HEK293 (cell line): ENCODE data around the gene LSM2.

ENCODE experiments used
- CTCF ChIA-PET: fragments of 350-600 bp; formaldehyde crosslinking; extraction: SDS; loops from one replicate; lab custom pipeline; 2021; ENCODE audit warnings: antibody characterized with exemption; lab: Yijun Ruan, JAX
- POLR2A ChIA-PET: fragments of 300-600 bp; formaldehyde crosslinking; extraction: SDS; loops from one replicate; lab custom pipeline; 2020; ENCODE audit warnings: antibody characterized with exemption, inconsistent platforms; lab: Yijun Ruan, JAX
- H3K27ac ChIP-seq: fragments of 200-500 bp; sonication (Bioruptor generic); 2 replicates; pipeline ENCODE4 v1.5.1; 2014; ENCODE audit warnings: low read depth, low read length, control low read depth, inconsistent platforms; ENCODE audit errors: extremely low read depth
- H3K36me3 ChIP-seq, 2 experiments: fragments of 200-500 bp in 1 of 2; sonication (Bioruptor generic) in 1 of 2; 1 replicate in 1 of 2; 2 replicates in 1 of 2; pipeline ENCODE4 v1.5.1; 2014 to 2017; ENCODE audit warnings: inconsistent platforms in 2 of 2, low read length in 2 of 2; ENCODE audit not compliant: control insufficient read depth in 2 of 2, insufficient read depth in 1 of 2
- H3K4me1 ChIP-seq: fragments of 200-500 bp; sonication (Bioruptor generic); 2 replicates; pipeline ENCODE4 v1.5.1; 2014; ENCODE audit warnings: mild to moderate bottlenecking, low read length, inconsistent platforms; ENCODE audit not compliant: control insufficient read depth, insufficient read depth
- H3K4me3 ChIP-seq: 2 replicates; pipeline ENCODE4 v1.5.1; 2011; ENCODE audit warnings: low read depth, mild to moderate bottlenecking, control low read depth, low read length, moderate library complexity
- H3K9me3 ChIP-seq: fragments of 200-500 bp; sonication (Bioruptor generic); 2 replicates; pipeline ENCODE4 v1.5.1; 2014; ENCODE audit warnings: low read depth, low read length, inconsistent platforms; ENCODE audit not compliant: control insufficient read depth, insufficient read depth
- HOXD13 ChIP-seq: sonication (generic); formaldehyde crosslinking; IDR thresholded peaks from 2 replicates; pipeline ENCODE4 v1.8.0; 2022; ENCODE audit warnings: missing genetic modification reagents, borderline replicate concordance
- KLF16 ChIP-seq: fragments of 450-650 bp; formaldehyde crosslinking; IDR thresholded peaks from 2 replicates; pipeline ENCODE4 v1.5.1; 2017; ENCODE audit warnings: missing biosample characterization, missing genetic modification characterization
- PRDM6 ChIP-seq: fragments of 450-650 bp; formaldehyde crosslinking; IDR thresholded peaks from 2 replicates; pipeline ENCODE4 v1.5.1; 2017; ENCODE audit warnings: missing biosample characterization, missing genetic modification characterization
- TCF7L2 ChIP-seq: IDR thresholded peaks from 2 replicates; pipeline ENCODE4 v1.6.1; 2011; ENCODE audit warnings: low read depth, mild to moderate bottlenecking, inconsistent platforms, low read length, moderate library complexity, borderline replicate concordance
- ZBTB1 ChIP-seq: fragments of 450-650 bp; formaldehyde crosslinking; IDR thresholded peaks from 2 replicates; pipeline ENCODE4 v1.5.1; 2016; ENCODE audit warnings: missing biosample characterization, missing genetic modification characterization
- ZBTB17 ChIP-seq: fragments of 450-650 bp; formaldehyde crosslinking; IDR thresholded peaks from 2 replicates; pipeline ENCODE4 v1.5.1; 2016; ENCODE audit warnings: missing biosample characterization, missing genetic modification characterization
- ZBTB20 ChIP-seq: fragments of 450-650 bp; formaldehyde crosslinking; IDR thresholded peaks from 2 replicates; pipeline ENCODE4 v1.5.1; 2016; ENCODE audit warnings: missing biosample characterization, missing genetic modification characterization
- ZFP69B ChIP-seq: fragments of 450-650 bp; formaldehyde crosslinking; IDR thresholded peaks from 2 replicates; pipeline ENCODE4 v1.5.1; 2016; ENCODE audit warnings: missing biosample characterization, missing genetic modification characterization
- ZNF280D ChIP-seq: fragments of 450-650 bp; formaldehyde crosslinking; IDR thresholded peaks from 2 replicates; pipeline ENCODE4 v1.5.1; 2016; ENCODE audit warnings: missing biosample characterization, missing genetic modification characterization
- ZNF341 ChIP-seq: fragments of 450-650 bp; formaldehyde crosslinking; IDR thresholded peaks from 2 replicates; pipeline ENCODE4; 2016; ENCODE audit warnings: low read depth, missing biosample characterization, missing genetic modification characterization
- ZNF366 ChIP-seq: fragments of 450-650 bp; formaldehyde crosslinking; conservative IDR thresholded peaks from 2 replicates; pipeline ENCODE4 v1.5.1; 2016; ENCODE audit warnings: missing biosample characterization, missing genetic modification characterization
- ZNF398 ChIP-seq: fragments of 450-650 bp; formaldehyde crosslinking; IDR thresholded peaks from 2 replicates; pipeline ENCODE4 v1.5.1; 2017; ENCODE audit warnings: missing biosample characterization, missing genetic modification characterization
- ZNF514 ChIP-seq: fragments of 450-650 bp; formaldehyde crosslinking; IDR thresholded peaks from 2 replicates; pipeline ENCODE4 v1.5.1; 2016; ENCODE audit warnings: missing biosample characterization, missing genetic modification characterization
- ZNF555 ChIP-seq: fragments of 450-650 bp; formaldehyde crosslinking; conservative IDR thresholded peaks from 2 replicates; pipeline ENCODE4 v1.5.1; 2017; ENCODE audit warnings: missing biosample characterization, mild to moderate bottlenecking, missing genetic modification characterization, inconsistent platforms
- ZNF558 ChIP-seq: fragments of 450-650 bp; formaldehyde crosslinking; IDR thresholded peaks from 2 replicates; pipeline ENCODE4 v1.5.1; 2016; ENCODE audit warnings: missing biosample characterization, missing genetic modification characterization
- ZNF560 ChIP-seq: fragments of 450-650 bp; formaldehyde crosslinking; IDR thresholded peaks from 2 replicates; pipeline ENCODE4 v1.5.1; 2017; ENCODE audit warnings: missing biosample characterization, missing genetic modification characterization, borderline replicate concordance
- ZNF624 ChIP-seq: fragments of 450-650 bp; formaldehyde crosslinking; IDR thresholded peaks from 2 replicates; pipeline ENCODE4 v1.5.1; 2017; ENCODE audit warnings: missing biosample characterization, missing genetic modification characterization
- ZNF776 ChIP-seq: fragments of 450-650 bp; formaldehyde crosslinking; IDR thresholded peaks from 2 replicates; pipeline ENCODE4 v1.5.0; 2017; ENCODE audit warnings: missing biosample characterization, missing genetic modification characterization, borderline replicate concordance
- ZNF843 ChIP-seq: fragments of 450-650 bp; formaldehyde crosslinking; IDR thresholded peaks from 2 replicates; pipeline ENCODE4 v1.5.1; 2016; ENCODE audit warnings: missing biosample characterization, missing genetic modification characterization

Gene LSM2

GRCh38 chr6:31799781-31800180 is 7.0 kb downstream of the LSM2 start:
- TF ChIP-seq ZNF555: no peak
- no peaks in the 10 kb centered on the region for H3K9me3 ChIP-seq
- ChIA-PET CTCF (interaction anchor here (1.7 to 2.2 kb wide), 2 partner anchors 30 to 31 kb away, joined by 6 to 7 read pairs; no protein-coding TSS in a partner anchor), POLR2A (interaction anchor here (0.6 to 5.5 kb wide), 4 partner anchors 15 to 33 kb away, joined by 4 to 138 read pairs (median 16); partner anchors contain the start of genes HSPA1A, HSPA1B and HSPA1L)
- no peak overlapping the region for H3K4me3 ChIP-seq
- no peaks in the 10 kb centered on the region; the same call in 1 of the 2 replicates for H3K4me1 ChIP-seq
- peaks cover 31 to 40% of the 10 kb centered on the region in 2 experiments for H3K36me3 ChIP-seq
- H3K27ac ChIP-seq: no peak overlapping the region

- TF ChIP-seq ZNF514 (tag by site-specific recombination) (no peak), ZNF341 (tag by site-specific recombination) (no peak), ZNF624 (no peak), ZNF558 (tag by site-specific recombination) (no peak), ZNF398 (tag by site-specific recombination) (no peak), ZNF366 (tag by site-specific recombination) (peak; percentile 35; the same call in 1 of the 2 replicates)
- TF ChIP-seq, all 188 proteins: peak for 1
- ChIA-PET POLR2A (interaction anchor here (5.5 to 5.9 kb wide), 2 partner anchors 8 to 29 kb away, joined by 69 to 138 read pairs; partner anchors contain the start of genes HSPA1B and LSM2), CTCF (interaction anchor here (4.9 kb wide), 1 partner anchor 10 kb away, joined by 55 read pairs; the partner anchor contains the start of gene LSM2)
- Histone ChIP-seq H3K27ac (peak overlapping the region; percentile 48; the same call in 1 of the 2 replicates), H3K4me3 (no peak overlapping the region), H3K4me1 (no peaks in the 10 kb centered on the region; the same call in 1 of the 2 replicates), H3K9me3 (no peaks in the 10 kb centered on the region), H3K36me3 (peaks cover 22 to 25% of the 10 kb centered on the region in 2 experiments)
Measured at GRCh38 chr6:31797588-31797987, 9.2 kb downstream of the LSM2 start.

- H3K4me3 ChIP-seq: no peak overlapping the region
- POLR2A ChIA-PET: interaction anchor here (0.7 to 5.9 kb wide), 6 partner anchors 9 to 1173 kb away, joined by 5 to 138 read pairs (median 21); partner anchors contain the start of genes HSPA1A, HSPA1B, HSPA1L and LSM2
- H3K36me3 ChIP-seq: peaks cover 16 to 31% of the 10 kb centered on the region in 2 experiments
- no peaks in the 10 kb centered on the region for H3K9me3 ChIP-seq
- TF ChIP-seq ZNF776 (tag by site-specific recombination): no peak
- TF ChIP-seq ZBTB20 (tag by site-specific recombination): peak; percentile 31; the same call in 1 of the 2 replicates
- TF ChIP-seq, all 188 proteins: peak for 1
- Histone ChIP-seq H3K4me1 (no peaks in the 10 kb centered on the region; the same call in 1 of the 2 replicates), H3K27ac (peak overlapping the region; percentile 48; the same call in 1 of the 2 replicates)
- CTCF ChIA-PET: interaction anchor here (0.6 to 4.9 kb wide), 5 partner anchors 10 to 108 kb away, joined by 3 to 55 read pairs (median 6); partner anchors contain the start of genes HSPA1A, HSPA1L and LSM2
Measured at GRCh38 chr6:31796993-31797385, 9.8 kb downstream of the LSM2 start.

GRCh38 chr6:31795616-31796298 is 11.0 kb downstream of the LSM2 start, which contains the start of gene VARS1:
Gene VARS1, minus strand, starts transcription at chr6:31795752. Its CDS starts 535 bp downstream, at chr6:31795217.
- Histone ChIP-seq H3K27ac (peak within 1 kb of the TSS; percentile 93), H3K4me3 (peak within 1 kb of the TSS; percentile 81), H3K9me3 (no peaks in the 10 kb centered on the region), H3K36me3 (peaks cover 10 to 34% of the 10 kb centered on the region in 2 experiments), H3K4me1 (no peaks in the 10 kb centered on the region; the same call in 1 of the 2 replicates)
- ChIA-PET POLR2A (interaction anchor here (0.6 to 5.9 kb wide), 22 partner anchors 9 to 400 kb away, joined by 3 to 138 read pairs (median 6); partner anchors contain the start of genes C6orf47, DDAH2, DDX39B and HSPA1A), CTCF (interaction anchor here (0.6 to 4.9 kb wide), 22 partner anchors 10 to 156 kb away, joined by 3 to 55 read pairs (median 4); partner anchors contain the start of genes HSPA1B and LSM2)
- no peak for TF ChIP-seq HOXD13
- no peak for TF ChIP-seq ZBTB1
- 0 out of 2 replicates have a peak, but pooled peaks have one; percentile 35 for TF ChIP-seq ZNF843 (tag by site-specific recombination)
- TF ChIP-seq PRDM6: no peak
- TF ChIP-seq ZFP69B (tag by site-specific recombination): no peak; the same call in 1 of the 2 replicates
- no peak for TF ChIP-seq TCF7L2
- no peak for TF ChIP-seq ZBTB17 (tag by site-specific recombination)
- TF ChIP-seq KLF16: peak; percentile 36; the same call in 1 of the 2 replicates
- TF ChIP-seq ZNF280D (tag by site-specific recombination): no peak
- TF ChIP-seq ZNF560 (tag by site-specific recombination): no peak
